BJ (cell line): ENCODE results near the gene ALDH18A1. TPM values are rescaled to one million over a fixed set of nuclear protein-coding genes. Genes with fewer than 3 reads are reported as not detected.

Experiments used
- CTCF ChIA-PET: fragments of 350-600 bp; formaldehyde crosslinking; extraction: SDS; loops from one replicate; lab custom pipeline; 2021; ENCODE audit warnings: antibody characterized with exemption, inconsistent platforms; lab: Yijun Ruan, JAX
- POLR2A ChIA-PET: fragments of 300-600 bp; sonication (Branson Sonifier 250); formaldehyde crosslinking; extraction: SDS; loops from one replicate; lab custom pipeline; 2021; ENCODE audit warnings: antibody characterized with exemption; lab: Charles Lee
- DNase-seq: peaks from one replicate; pipeline ENCODE4 v3.0.0-alpha.2; 2011; ENCODE audit warnings: low read depth
- H3K27me3 ChIP-seq: 2 replicates; pipeline ENCODE4 v1.6.0; 2011; ENCODE audit warnings: low read length; ENCODE audit not compliant: control insufficient read depth, insufficient read depth
- H3K36me3 ChIP-seq: 2 replicates; pipeline ENCODE4 v1.5.1; 2011; ENCODE audit warnings: low read length; ENCODE audit not compliant: control insufficient read depth, insufficient read depth
- H3K4me3 ChIP-seq: 2 replicates; pipeline ENCODE4 v1.5.1; 2011; ENCODE audit warnings: low read depth, mild to moderate bottlenecking, control low read depth, low read length
- polyA plus RNA-seq: library from polyadenylated mRNA; depleted of rRNA; stranded (reverse); fragments of >200 nt; gene quantifications from 2 replicates; pipeline ENCODE4 v1.2.3, GENCODE V29; 2011
- TF ChIP-seq, protein P1 (sequence below): IDR thresholded peaks from 2 replicates; pipeline ENCODE4 v1.5.1; 2011; ENCODE audit warnings: low read depth, mild to moderate bottlenecking, control low read depth, inconsistent platforms, low read length, moderate library complexity; ENCODE audit not compliant: insufficient read depth

Gene ALDH18A1
- polyA plus RNA-seq, 1 experiment, result 109 TPM

DNA sequence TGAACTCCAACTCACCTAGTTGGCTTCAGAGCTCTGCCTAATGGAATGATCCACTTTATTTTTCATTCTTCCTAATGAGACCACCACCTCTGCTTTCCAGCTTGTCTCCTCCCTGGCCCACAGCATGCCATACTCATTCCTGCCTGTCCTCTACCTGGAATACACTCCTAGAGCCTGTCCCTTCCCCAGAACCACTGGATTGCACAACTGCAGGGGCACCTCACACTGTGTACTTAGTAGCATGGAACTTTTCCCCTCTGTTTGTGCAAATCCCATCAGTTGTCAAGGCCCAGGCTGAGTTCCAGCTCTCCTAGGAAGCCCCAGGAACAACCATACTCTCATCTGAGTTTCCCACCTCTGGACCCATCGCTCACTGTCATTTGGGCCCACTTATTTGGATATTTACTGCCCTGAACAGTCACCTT is 15.6 kb downstream of the ALDH18A1 start:
- Histone ChIP-seq H3K27me3 (no peaks in the 10 kb centered on the region), H3K36me3 (peaks cover 31% of the 10 kb centered on the region), H3K4me3 (no peak overlapping the region)
- ChIA-PET POLR2A (no interaction called here), CTCF (interaction anchor here (0.9 to 1.4 kb wide), 2 partner anchors 13 to 53 kb away, joined by 3 read pairs; partner anchors contain the start of gene TCTN3)
- DNase-seq, result no peak
- TF ChIP-seq, protein P1, sequence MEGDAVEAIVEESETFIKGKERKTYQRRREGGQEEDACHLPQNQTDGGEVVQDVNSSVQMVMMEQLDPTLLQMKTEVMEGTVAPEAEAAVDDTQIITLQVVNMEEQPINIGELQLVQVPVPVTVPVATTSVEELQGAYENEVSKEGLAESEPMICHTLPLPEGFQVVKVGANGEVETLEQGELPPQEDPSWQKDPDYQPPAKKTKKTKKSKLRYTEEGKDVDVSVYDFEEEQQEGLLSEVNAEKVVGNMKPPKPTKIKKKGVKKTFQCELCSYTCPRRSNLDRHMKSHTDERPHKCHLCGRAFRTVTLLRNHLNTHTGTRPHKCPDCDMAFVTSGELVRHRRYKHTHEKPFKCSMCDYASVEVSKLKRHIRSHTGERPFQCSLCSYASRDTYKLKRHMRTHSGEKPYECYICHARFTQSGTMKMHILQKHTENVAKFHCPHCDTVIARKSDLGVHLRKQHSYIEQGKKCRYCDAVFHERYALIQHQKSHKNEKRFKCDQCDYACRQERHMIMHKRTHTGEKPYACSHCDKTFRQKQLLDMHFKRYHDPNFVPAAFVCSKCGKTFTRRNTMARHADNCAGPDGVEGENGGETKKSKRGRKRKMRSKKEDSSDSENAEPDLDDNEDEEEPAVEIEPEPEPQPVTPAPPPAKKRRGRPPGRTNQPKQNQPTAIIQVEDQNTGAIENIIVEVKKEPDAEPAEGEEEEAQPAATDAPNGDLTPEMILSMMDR, result no peak

DNA sequence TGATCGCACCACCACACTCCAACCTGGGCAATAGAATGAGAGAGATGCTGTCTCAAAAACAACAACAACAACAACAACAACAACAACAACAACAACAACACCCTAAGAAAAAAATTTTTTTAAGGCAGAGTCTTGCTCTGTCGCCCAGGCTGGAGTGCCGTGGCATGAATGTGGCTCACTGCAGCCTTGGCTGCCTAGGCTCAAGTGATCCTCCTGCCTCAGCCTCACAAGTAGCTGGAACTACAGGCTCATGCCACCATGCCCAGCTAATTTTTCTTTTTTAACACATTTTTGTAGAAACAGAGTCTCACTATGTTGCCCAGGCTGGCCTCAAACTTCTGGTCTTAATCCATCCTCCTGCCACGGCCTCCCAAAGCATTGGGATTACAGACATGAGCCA is 18.6 kb downstream of the ALDH18A1 start:
- TF ChIP-seq, protein P1, result no peak
- peaks cover 35% of the 10 kb centered on the region for H3K36me3 ChIP-seq
- ChIA-PET CTCF (no interaction called here), POLR2A (no interaction called here)
- H3K27me3 ChIP-seq, result no peaks in the 10 kb centered on the region
- DNase-seq, result no peak
- H3K4me3 ChIP-seq, result no peak overlapping the region

DNA sequence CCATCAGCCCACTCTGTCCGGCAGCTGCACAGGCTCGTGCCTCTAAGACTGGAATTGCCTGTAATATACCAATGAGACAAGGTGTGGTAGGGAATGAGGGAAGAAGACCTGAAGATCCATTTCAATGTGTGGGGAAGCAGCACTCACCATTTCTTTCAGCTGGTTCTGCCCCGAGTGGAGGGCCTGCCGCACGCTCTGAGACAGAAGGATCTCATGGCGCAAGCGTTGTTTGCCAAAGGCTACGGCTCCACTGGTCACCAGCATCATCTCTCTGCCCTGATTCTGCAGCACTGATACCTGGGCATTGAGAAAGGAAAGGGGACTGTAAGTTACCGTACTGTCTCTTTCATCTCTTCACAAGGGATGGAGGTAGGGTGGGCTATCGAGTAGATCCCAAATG is 19.4 kb downstream of the ALDH18A1 start:
- TF ChIP-seq, protein P1, result no peak
- Histone ChIP-seq H3K27me3 (no peaks in the 10 kb centered on the region), H3K36me3 (peaks cover 36% of the 10 kb centered on the region), H3K4me3 (no peak overlapping the region)
- POLR2A ChIA-PET, result no interaction called here
- CTCF ChIA-PET, result no interaction called here
- DNase-seq, result no peak

DNA sequence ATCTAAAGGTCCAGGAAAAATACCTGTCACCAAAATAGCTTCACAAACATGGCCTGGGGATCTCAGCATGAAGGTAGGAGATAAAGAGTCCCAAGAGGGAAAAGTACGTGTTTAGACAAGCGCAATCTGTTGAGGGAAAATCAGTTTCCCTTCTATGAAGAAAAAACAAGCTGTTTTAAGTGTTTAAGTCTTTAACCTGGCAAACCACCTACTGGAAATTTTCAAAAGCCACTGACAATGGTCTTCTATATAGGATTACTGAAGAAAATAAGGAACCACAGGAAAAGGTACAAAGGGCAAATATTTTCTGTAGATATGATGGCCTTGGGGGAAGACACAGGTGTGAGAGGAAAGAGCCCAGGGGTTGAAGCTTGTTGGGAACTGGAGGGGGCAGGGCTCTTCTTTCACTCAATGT is 21.2 kb downstream of the ALDH18A1 start:
- no peak overlapping the region for H3K4me3 ChIP-seq
- TF ChIP-seq, protein P1, result no peak
- H3K36me3 ChIP-seq, result peaks cover 29% of the 10 kb centered on the region
- ChIA-PET CTCF (interaction anchor here (0.9 to 1.6 kb wide), 5 partner anchors 18 to 392 kb away, joined by 3 to 4 read pairs (median 3); partner anchors contain the start of gene TCTN3), POLR2A (no interaction called here)
- DNase-seq, result no peak
- H3K27me3 ChIP-seq, result no peaks in the 10 kb centered on the region

DNA sequence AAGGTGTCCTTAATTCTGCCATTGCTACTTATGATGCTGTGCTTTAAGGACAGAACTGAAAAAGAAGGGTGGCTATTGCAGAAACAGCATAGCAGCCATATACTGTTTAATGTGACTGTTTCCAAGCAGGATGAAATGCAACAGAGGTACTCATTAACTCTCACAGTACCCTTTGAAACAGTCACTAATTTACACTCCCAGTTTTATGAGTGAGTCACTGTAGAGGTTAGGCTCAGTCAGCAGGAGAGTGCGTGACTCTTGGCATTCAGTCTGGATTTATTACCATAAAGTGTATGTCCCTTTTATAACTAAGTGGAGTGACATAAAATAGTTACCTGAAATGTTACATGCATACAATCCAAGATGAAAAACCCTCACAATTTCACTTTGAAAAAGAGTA is 27.7 kb downstream of the ALDH18A1 start:
- ChIA-PET CTCF (no interaction called here), POLR2A (no interaction called here)
- H3K4me3 ChIP-seq, result no peak overlapping the region
- peaks cover 26% of the 10 kb centered on the region for H3K36me3 ChIP-seq
- H3K27me3 ChIP-seq, result no peaks in the 10 kb centered on the region
- TF ChIP-seq, protein P1, result no peak
- DNase-seq, result no peak
